Measurements from ENCODE around the gene GATAD2A. TPM values are rescaled to one million over a fixed set of nuclear protein-coding genes. Genes with fewer than 3 reads are reported as not detected.
A peak's percentile ranks its signal among the peaks of the same experiment; 100 is the strongest.

The GATAD2A gene
- total and polyA plus RNA-seq, 8 donors: 9.3 to 119 (median 20.2) TPM

DNA sequence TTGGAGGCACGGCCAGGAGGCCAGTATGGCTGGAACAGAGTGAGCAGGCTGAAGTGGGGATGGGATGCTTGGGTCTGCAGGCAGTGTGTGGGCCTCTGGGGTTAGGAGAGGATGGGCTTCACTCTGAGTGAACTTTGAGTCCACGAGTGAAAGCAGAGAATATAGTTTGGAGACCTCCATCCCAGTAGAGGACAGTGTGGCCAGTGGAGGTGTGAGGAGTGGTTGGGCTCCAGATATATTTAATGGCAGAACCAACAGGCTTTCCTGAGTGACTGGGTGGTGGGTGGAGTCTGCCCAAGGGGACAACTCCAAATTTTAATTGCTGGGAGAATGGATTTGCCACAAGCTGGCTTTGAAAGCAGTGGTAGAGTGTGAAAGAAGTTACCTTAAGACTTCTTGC is 27.3 kb downstream of the GATAD2A start:
- WGBS, 5 donors: 81 to 95% (median 89%) methylated on average over 2 of the region's 2 CpGs
- H3K36me3 ChIP-seq: peaks cover 0 to 17% (median 10%) of the 10 kb centered on the region in 4 donors
- TF ChIP-seq POLR2AphosphoS5 (IDR thresholded peaks at IDR 0.05) (no peak), EP300 (IDR thresholded peaks at IDR 0.05) (no peak), POLR2A (IDR thresholded peaks at IDR 0.05) (no peak)
- TF ChIP-seq, protein P1, sequence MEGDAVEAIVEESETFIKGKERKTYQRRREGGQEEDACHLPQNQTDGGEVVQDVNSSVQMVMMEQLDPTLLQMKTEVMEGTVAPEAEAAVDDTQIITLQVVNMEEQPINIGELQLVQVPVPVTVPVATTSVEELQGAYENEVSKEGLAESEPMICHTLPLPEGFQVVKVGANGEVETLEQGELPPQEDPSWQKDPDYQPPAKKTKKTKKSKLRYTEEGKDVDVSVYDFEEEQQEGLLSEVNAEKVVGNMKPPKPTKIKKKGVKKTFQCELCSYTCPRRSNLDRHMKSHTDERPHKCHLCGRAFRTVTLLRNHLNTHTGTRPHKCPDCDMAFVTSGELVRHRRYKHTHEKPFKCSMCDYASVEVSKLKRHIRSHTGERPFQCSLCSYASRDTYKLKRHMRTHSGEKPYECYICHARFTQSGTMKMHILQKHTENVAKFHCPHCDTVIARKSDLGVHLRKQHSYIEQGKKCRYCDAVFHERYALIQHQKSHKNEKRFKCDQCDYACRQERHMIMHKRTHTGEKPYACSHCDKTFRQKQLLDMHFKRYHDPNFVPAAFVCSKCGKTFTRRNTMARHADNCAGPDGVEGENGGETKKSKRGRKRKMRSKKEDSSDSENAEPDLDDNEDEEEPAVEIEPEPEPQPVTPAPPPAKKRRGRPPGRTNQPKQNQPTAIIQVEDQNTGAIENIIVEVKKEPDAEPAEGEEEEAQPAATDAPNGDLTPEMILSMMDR (IDR thresholded peaks at IDR 0.05): no peak
- H3K4me1 ChIP-seq: peaks cover 11 to 57% (median 38%) of the 10 kb centered on the region in 4 donors
- H3K27ac ChIP-seq: no peak overlapping the region
- no peak overlapping the region for H3K4me3 ChIP-seq
- no peak for DNase-seq
- H3K27me3 ChIP-seq: no peaks in the 10 kb centered on the region
- intact Hi-C loops (cut with DNase I; ENCODE audit: low total_unique reads): no loop called here
- H3K9me3 ChIP-seq: no peaks in the 10 kb centered on the region

DNA sequence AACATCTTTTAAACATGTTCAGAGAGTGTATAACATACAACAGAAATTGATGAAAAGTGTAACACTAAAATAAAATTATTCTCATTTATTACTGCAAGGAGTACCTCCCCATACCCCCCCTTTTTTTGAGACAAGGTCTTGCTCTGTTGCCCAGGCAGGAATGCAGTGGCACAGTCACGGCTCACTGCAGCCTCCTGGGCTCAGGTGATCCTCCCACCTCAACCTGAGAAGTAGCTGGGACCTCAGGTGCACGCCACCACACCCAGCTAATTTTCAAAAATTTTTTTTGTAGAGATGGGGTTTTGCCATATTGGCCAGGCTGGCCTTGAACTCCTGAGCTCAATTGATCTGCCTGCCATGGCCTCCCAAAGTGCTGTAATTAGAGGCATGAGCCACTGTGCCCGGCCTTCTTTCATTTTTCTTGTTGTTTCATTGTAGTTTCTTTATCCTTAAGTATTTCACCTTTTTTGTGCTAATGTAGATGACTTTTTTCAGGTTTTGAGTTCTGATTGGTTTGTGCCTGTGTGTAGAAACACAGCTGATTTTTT is 28.3 kb downstream of the GATAD2A start:
- TF ChIP-seq, protein P1 (IDR thresholded peaks at IDR 0.05): no peak
- TF ChIP-seq POLR2AphosphoS5 (IDR thresholded peaks at IDR 0.05) (no peak), POLR2A (IDR thresholded peaks at IDR 0.05) (no peak), EP300 (IDR thresholded peaks at IDR 0.05) (no peak)
- Histone ChIP-seq H3K9me3 (no peaks in the 10 kb centered on the region), H3K27ac (no peak overlapping the region), H3K27me3 (no peaks in the 10 kb centered on the region), H3K4me1 (peaks cover 11 to 59% (median 40%) of the 10 kb centered on the region in 4 donors), H3K4me3 (no peak overlapping the region), H3K36me3 (peaks cover 0 to 11% (median 9%) of the 10 kb centered on the region in 4 donors)
- no peak for DNase-seq
- WGBS, 5 donors: 84 to 93% (median 88%) methylated on average over 3 of the region's 3 CpGs
- intact Hi-C loops (cut with DNase I; ENCODE audit: low total_unique reads): no loop called here

DNA sequence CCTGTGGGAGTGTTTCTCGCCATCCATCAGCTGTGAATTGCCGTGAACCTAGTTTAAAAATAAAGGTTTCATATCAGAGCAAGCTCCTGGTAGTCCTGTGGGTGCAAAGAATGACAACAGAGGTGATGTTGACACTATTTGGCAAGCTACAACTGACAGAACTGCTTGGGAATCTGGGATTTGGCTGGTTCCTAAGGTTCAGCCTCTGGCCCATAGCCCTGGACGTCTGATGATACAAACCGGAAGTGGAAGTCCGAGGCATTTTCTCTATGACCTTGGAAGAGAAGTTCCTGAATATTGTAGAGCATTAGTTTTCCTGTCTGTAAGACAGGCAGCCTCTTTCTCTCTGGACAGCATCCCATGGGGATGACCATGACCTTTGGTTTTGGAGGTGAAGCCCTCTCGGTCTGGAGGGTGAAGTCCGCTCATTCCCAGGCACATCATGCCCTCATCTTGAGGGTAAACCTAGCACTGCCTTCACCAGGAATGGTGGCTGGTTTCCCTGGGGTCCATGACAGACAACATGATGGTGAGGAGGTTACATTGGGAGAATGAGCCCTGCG is 29.1 kb downstream of the GATAD2A start:
- WGBS, 5 donors: 62 to 72% (median 68%) methylated on average over 7 to 8 of the region's 8 CpGs
- intact Hi-C loops (cut with DNase I; ENCODE audit: low total_unique reads): no loop called here
- TF ChIP-seq EP300 (IDR thresholded peaks at IDR 0.05) (no peak), POLR2AphosphoS5 (IDR thresholded peaks at IDR 0.05) (peak in 1 of 3 donors; percentile 34), POLR2A (IDR thresholded peaks at IDR 0.05) (no peak)
- TF ChIP-seq, protein P1 (IDR thresholded peaks at IDR 0.05): no peak
- no peak overlapping the region for H3K4me3 ChIP-seq
- no peaks in the 10 kb centered on the region for H3K9me3 ChIP-seq
- H3K36me3 ChIP-seq: peaks cover 0 to 11% (median 5%) of the 10 kb centered on the region in 4 donors
- DNase-seq: no peak
- H3K4me1 ChIP-seq: peaks cover 11 to 54% (median 38%) of the 10 kb centered on the region in 4 donors
- H3K27me3 ChIP-seq: no peaks in the 10 kb centered on the region
- no peak overlapping the region for H3K27ac ChIP-seq

DNA sequence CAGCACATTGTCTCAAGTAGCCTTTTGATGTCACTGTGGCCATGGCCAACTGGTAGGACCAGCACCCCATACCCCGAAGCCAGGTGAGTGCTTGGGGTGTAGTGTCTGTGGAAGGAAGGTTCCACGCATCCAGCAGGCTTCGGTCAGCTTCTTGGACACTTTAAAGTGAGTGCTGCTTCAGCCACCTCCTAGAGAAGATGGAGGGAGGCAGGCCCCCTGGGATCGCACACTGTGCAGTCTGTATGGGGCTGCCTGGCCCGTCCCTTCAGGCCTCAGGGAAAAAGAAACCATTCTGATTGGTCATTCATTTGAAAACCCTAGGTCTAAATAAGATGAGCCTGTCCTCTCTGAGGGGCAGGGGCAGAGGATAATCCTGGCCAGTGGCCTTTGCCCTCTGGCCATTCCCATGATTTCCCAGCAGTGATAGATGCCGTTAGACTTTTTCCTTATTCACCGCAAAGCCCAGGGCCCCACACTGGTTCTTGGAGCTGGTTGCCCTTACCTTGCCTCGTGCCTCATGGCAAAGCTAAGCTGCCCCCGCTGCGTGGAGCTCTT is 30.7 kb downstream of the GATAD2A start:
- no peak overlapping the region for H3K27ac ChIP-seq
- intact Hi-C loops (cut with DNase I; ENCODE audit: low total_unique reads): no loop called here
- no peak for DNase-seq
- 87 to 93% (median 90%) methylated on average over 10 of the region's 10 CpGs for WGBS, 5 donors
- H3K4me3 ChIP-seq: no peak overlapping the region
- no peaks in the 10 kb centered on the region for H3K9me3 ChIP-seq
- no peaks in the 10 kb centered on the region for H3K27me3 ChIP-seq
- TF ChIP-seq POLR2AphosphoS5 (IDR thresholded peaks at IDR 0.05) (no peak), POLR2A (IDR thresholded peaks at IDR 0.05) (no peak)
- TF ChIP-seq, protein P1 (IDR thresholded peaks at IDR 0.05): no peak
- peaks cover 8 to 54% (median 32%) of the 10 kb centered on the region in 4 donors for H3K4me1 ChIP-seq
- peaks cover 0 to 11% (median 5%) of the 10 kb centered on the region in 4 donors for H3K36me3 ChIP-seq

All from stomach (tissue), 9 donors.